Common myeloid progenitor, CD34-positive (primary cell): ENCODE results near the gene KLK10.

Experiments used
- CTCF ChIA-PET: fragments of 350-600 bp; sonication (Branson Sonifier 250); formaldehyde crosslinking; loops from one replicate; lab custom pipeline; 2021; ENCODE audit warnings: antibody characterized with exemption; lab: Charles Lee
- POLR2A ChIA-PET: fragments of 350-600 bp; sonication (Branson Sonifier 250); formaldehyde crosslinking; loops from one replicate; lab custom pipeline; 2021; ENCODE audit warnings: antibody characterized with exemption; lab: Charles Lee
- DNase-seq, 3 donors: peaks; one replicate each; pipeline versions ENCODE4 v3.0.0 to v3.0.0-alpha.2; 2013
- H3K27ac ChIP-seq, 2 experiments: 1 replicate in 1 of 2; 2 replicates in 1 of 2; pipeline ENCODE4 v1.7.0; 2013; ENCODE audit warnings: inconsistent platforms in 2 of 2, low read length in 2 of 2, mild to moderate bottlenecking in 2 of 2, low read depth in 1 of 2, moderate library complexity in 1 of 2; ENCODE audit not compliant: severe bottlenecking in 2 of 2, insufficient read depth in 1 of 2, poor library complexity in 1 of 2
- H3K27me3 ChIP-seq, 5 experiments: replicated peaks in 2 of 5; 1 replicate in 3 of 5; 2 replicates in 2 of 5; pipeline versions ENCODE4 v1.6.1 to v1.7.0; 2013; ENCODE audit warnings: low read length in 4 of 5, mild to moderate bottlenecking in 2 of 5, moderate library complexity in 2 of 5, inconsistent platforms in 1 of 5; ENCODE audit not compliant: insufficient read depth in 5 of 5, control insufficient read depth in 4 of 5
- H3K36me3 ChIP-seq, 4 experiments: 1 replicate in 2 of 4; 2 replicates in 2 of 4; pipeline versions ENCODE4 v1.6.1 to v1.7.0; 2013; ENCODE audit warnings: low read length in 3 of 4, control low read depth in 1 of 4, mild to moderate bottlenecking in 1 of 4; ENCODE audit not compliant: control insufficient read depth in 4 of 4, insufficient read depth in 4 of 4
- H3K4me1 ChIP-seq, 4 experiments: 1 replicate in 3 of 4; 2 replicates in 1 of 4; pipeline versions ENCODE4 v1.6.1 to v1.7.1; 2013; ENCODE audit warnings: low read length in 3 of 4, mild to moderate bottlenecking in 3 of 4, control low read depth in 1 of 4, inconsistent platforms in 1 of 4, moderate library complexity in 1 of 4; ENCODE audit not compliant: control insufficient read depth in 4 of 4, insufficient read depth in 4 of 4; ENCODE audit errors: control extremely low read depth in 1 of 4
- H3K4me3 ChIP-seq, 7 experiments: 1 replicate in 4 of 7; 2 replicates in 3 of 7; pipeline versions ENCODE4 v1.5.1 to v1.7.0; 2013; ENCODE audit warnings: mild to moderate bottlenecking in 7 of 7, low read length in 6 of 7, moderate library complexity in 6 of 7, inconsistent platforms in 2 of 7, low read depth in 2 of 7, control low read depth in 1 of 7; ENCODE audit not compliant: insufficient read depth in 4 of 7, control insufficient read depth in 1 of 7; ENCODE audit errors: extremely low read depth in 1 of 7
- H3K9me3 ChIP-seq, 5 experiments: 1 replicate in 4 of 5; 2 replicates in 1 of 5; pipeline versions ENCODE4 v1.6.1 to v1.7.1; 2013; ENCODE audit warnings: low read length in 4 of 5, mild to moderate bottlenecking in 2 of 5, inconsistent platforms in 1 of 5, low read depth in 1 of 5, moderate library complexity in 1 of 5; ENCODE audit not compliant: control insufficient read depth in 4 of 5, insufficient read depth in 2 of 5; ENCODE audit errors: control extremely low read depth in 1 of 5
- WGBS: methylation state at CpG from one replicate; pipeline ENCODE4 v1.1.5; 2013; ENCODE audit not compliant: insufficient coverage; 5-methylcytosine and 5-hydroxymethylcytosine counted together

KLK10 gene

GRCh38 chr19:51060336-51060735 is 40.8 kb upstream of the KLK10 start:
- H3K27me3 ChIP-seq: peaks cover 2 to 62% (median 26%) of the 10 kb centered on the region in 5 experiments
- DNase-seq: no peak
- peaks cover 0 to 3% (median under 1%) of the 10 kb centered on the region in 4 experiments for H3K4me1 ChIP-seq
- H3K4me3 ChIP-seq: no peak overlapping the region
- POLR2A ChIA-PET: no interaction called here
- H3K27ac ChIP-seq: no peak overlapping the region
- H3K36me3 ChIP-seq: no peaks in the 10 kb centered on the region
- 80% methylated on average over 1 of the region's 4 CpGs for WGBS
- CTCF ChIA-PET: no interaction called here
- peaks cover 0 to 2% (median 0%) of the 10 kb centered on the region in 5 experiments for H3K9me3 ChIP-seq

GRCh38 chr19:51059715-51060114 is 40.2 kb upstream of the KLK10 start:
- ChIA-PET POLR2A (no interaction called here), CTCF (no interaction called here)
- H3K27me3 ChIP-seq: peaks cover 2 to 61% (median 31%) of the 10 kb centered on the region in 5 experiments
- no peaks in the 10 kb centered on the region for H3K4me1 ChIP-seq
- no peak overlapping the region for H3K4me3 ChIP-seq
- no peaks in the 10 kb centered on the region for H3K36me3 ChIP-seq
- no peak overlapping the region for H3K27ac ChIP-seq
- H3K9me3 ChIP-seq: peaks cover 0 to 2% (median 0%) of the 10 kb centered on the region in 5 experiments
- no peak for DNase-seq
- WGBS: 93% methylated on average over 3 of the region's 7 CpGs

GRCh38 chr19:51055866-51056265 is 36.4 kb upstream of the KLK10 start:
- no peaks in the 10 kb centered on the region for H3K4me1 ChIP-seq
- H3K27me3 ChIP-seq: peaks cover 0 to 47% (median 31%) of the 10 kb centered on the region in 5 experiments
- H3K9me3 ChIP-seq: no peaks in the 10 kb centered on the region
- DNase-seq: no peak
- ChIA-PET CTCF (no interaction called here), POLR2A (no interaction called here)
- H3K36me3 ChIP-seq: no peaks in the 10 kb centered on the region
- H3K4me3 ChIP-seq: no peak overlapping the region
- H3K27ac ChIP-seq: no peak overlapping the region

GRCh38 chr19:51047031-51047335 is 27.5 kb upstream of the KLK10 start:
- Histone ChIP-seq H3K9me3 (peaks cover 0 to 6% (median 0%) of the 10 kb centered on the region in 5 experiments), H3K4me3 (no peak overlapping the region), H3K36me3 (no peaks in the 10 kb centered on the region), H3K27ac (no peak overlapping the region), H3K4me1 (no peaks in the 10 kb centered on the region), H3K27me3 (peaks cover 0 to 16% (median 6%) of the 10 kb centered on the region in 5 experiments)
- WGBS: no CpG with 5 or more reads among the region's 4 CpGs
- POLR2A ChIA-PET: no interaction called here
- CTCF ChIA-PET: no interaction called here
- DNase-seq: no peak

GRCh38 chr19:51044327-51044726 is 24.8 kb upstream of the KLK10 start:
- DNase-seq: no peak
- CTCF ChIA-PET: no interaction called here
- Histone ChIP-seq H3K9me3 (peaks cover 0 to under 1% (median 0%) of the 10 kb centered on the region in 5 experiments), H3K36me3 (no peaks in the 10 kb centered on the region), H3K27ac (no peak overlapping the region), H3K4me3 (no peak overlapping the region), H3K27me3 (peaks cover 0 to 16% (median 6%) of the 10 kb centered on the region in 5 experiments), H3K4me1 (no peaks in the 10 kb centered on the region)
- WGBS: 91% methylated on average over 11 of the region's 11 CpGs
- POLR2A ChIA-PET: no interaction called here

GRCh38 chr19:51043497-51043896 is 24.0 kb upstream of the KLK10 start:
- no peaks in the 10 kb centered on the region for H3K9me3 ChIP-seq
- H3K27ac ChIP-seq: no peak overlapping the region
- DNase-seq: no peak
- no peak overlapping the region for H3K4me3 ChIP-seq
- WGBS: 85% methylated on average over 8 of the region's 9 CpGs
- peaks cover 0 to 13% (median 6%) of the 10 kb centered on the region in 5 experiments for H3K27me3 ChIP-seq
- H3K4me1 ChIP-seq: no peaks in the 10 kb centered on the region
- POLR2A ChIA-PET: no interaction called here
- CTCF ChIA-PET: no interaction called here
- H3K36me3 ChIP-seq: no peaks in the 10 kb centered on the region

GRCh38 chr19:51040151-51040550 is 20.6 kb upstream of the KLK10 start:
- Histone ChIP-seq H3K4me1 (no peaks in the 10 kb centered on the region), H3K9me3 (no peaks in the 10 kb centered on the region), H3K27ac (no peak overlapping the region), H3K27me3 (peaks cover 0 to 12% (median 1%) of the 10 kb centered on the region in 5 experiments), H3K4me3 (no peak overlapping the region), H3K36me3 (no peaks in the 10 kb centered on the region)
- no CpG with 5 or more reads among the region's 6 CpGs for WGBS
- CTCF ChIA-PET: no interaction called here
- no peak for DNase-seq
- POLR2A ChIA-PET: no interaction called here
